Esophagus squamous epithelium (tissue), 4 donors: ENCODE measurements around the gene ITPRIPL2.
A peak's percentile ranks its signal among the peaks of the same experiment; 100 is the strongest.

Experiments used
- CTCF ChIP-seq, 6 experiments: fragments of 450-650 bp in 4 of 6; fragments of 200-600 bp in 2 of 6; sonication (generic) in 2 of 6; IDR thresholded peaks; one replicate each; pipeline ENCODE4 v1.5.1; 2016 to 2019; ENCODE audit warnings: antibody characterized with exemption in 6 of 6, mild to moderate bottlenecking in 4 of 6, moderate library complexity in 4 of 6
- POLR2A ChIP-seq, 4 donors: fragments of 450-650 bp; IDR thresholded peaks; one replicate each; pipeline ENCODE4 v1.6.1; 2017; ENCODE audit warnings: antibody characterized with exemption in 4 of 4, mild to moderate bottlenecking in 4 of 4, moderate library complexity in 3 of 4

- TF ChIP-seq CTCF (IDR thresholded peaks at IDR 0.05) (peak; percentile 69 to 88 (median 84)), POLR2A (IDR thresholded peaks at IDR 0.05) (no peak)
Observed at GRCh38 chr16:19167710-19168370, 54.1 kb downstream of the ITPRIPL2 start, which contains the start of gene SYT17.
